ENCODE data around the gene HNF1B.

Gene HNF1B

DNA sequence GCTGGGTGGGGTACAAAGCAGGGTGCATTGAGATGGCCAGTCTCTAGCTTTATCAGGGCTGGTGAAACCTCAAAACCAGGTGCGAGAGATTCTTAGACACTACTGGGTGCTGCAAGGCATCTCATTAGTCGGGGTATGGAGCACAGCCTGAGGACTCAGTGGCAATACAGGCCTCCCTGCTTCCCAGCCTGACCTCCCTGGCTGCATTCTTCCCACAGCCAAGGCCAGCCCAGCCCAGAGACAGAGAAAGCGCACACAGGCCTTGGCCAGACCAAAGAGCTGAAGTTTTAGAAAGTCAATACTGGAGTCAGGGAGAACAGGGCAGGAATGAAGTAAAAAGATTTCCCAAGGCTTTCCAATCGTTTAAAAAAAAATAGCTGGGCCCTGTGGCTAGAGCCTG is 12.5 kb downstream of the HNF1B start:
- H3K4me3 Mint-ChIP-seq = no peak overlapping the region
- H3K36me3 Mint-ChIP-seq (ENCODE audit: low read depth) = no peaks in the 10 kb centered on the region
- no peak overlapping the region for H3K27ac Mint-ChIP-seq
- peaks cover 14% of the 10 kb centered on the region for H3K27me3 Mint-ChIP-seq
- H3K4me1 Mint-ChIP-seq (ENCODE audit: low read depth) = peaks cover 3% of the 10 kb centered on the region
- no peaks in the 10 kb centered on the region for H3K9me3 Mint-ChIP-seq

DNA sequence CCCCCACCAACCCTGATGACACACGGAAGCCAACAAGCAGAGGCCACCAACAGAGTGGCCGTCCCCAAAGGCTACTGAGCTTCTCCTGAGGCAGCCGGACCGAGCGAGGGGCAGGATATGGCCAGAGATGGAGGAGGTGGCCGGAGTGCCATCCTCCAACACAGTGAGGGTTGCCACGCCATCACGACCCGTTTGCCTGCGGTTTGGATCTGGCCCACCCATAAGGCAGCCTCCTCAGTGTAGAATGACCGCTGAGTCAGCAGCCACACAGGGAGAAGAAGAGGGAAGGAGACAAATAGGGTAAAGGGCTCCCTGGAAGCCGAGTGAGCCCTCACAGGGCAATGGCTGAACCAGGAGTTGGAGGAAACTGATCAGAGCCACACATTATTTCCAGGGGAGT is 13.8 kb downstream of the HNF1B start:
- no peaks in the 10 kb centered on the region for H3K36me3 Mint-ChIP-seq (ENCODE audit: low read depth)
- no peak overlapping the region for H3K27ac Mint-ChIP-seq
- H3K27me3 Mint-ChIP-seq = peaks cover 2% of the 10 kb centered on the region
- H3K4me1 Mint-ChIP-seq (ENCODE audit: low read depth) = no peaks in the 10 kb centered on the region
- H3K9me3 Mint-ChIP-seq = no peaks in the 10 kb centered on the region
- no peak overlapping the region for H3K4me3 Mint-ChIP-seq

DNA sequence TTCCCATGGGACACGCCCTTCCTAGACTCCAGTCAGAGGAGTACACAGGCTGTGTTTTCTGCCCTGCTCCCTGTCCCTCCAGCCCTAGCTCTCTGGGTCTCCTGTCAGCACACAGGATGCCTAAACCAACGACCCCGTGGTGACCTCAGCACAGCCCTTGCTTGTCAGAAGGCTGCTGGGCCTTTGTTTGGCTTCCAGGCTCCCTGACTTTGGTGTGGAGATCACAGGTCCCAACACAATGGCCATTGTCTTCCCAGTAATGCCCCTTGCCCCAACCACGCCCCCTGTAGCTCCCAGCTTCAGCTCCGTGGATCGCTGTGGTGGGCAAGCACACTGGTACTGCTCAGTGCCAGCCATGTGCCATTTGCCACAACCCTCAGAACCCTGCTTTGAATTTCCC is 15.0 kb downstream of the HNF1B start:
- Mint-ChIP-seq H3K36me3 (ENCODE audit: low read depth) (no peaks in the 10 kb centered on the region), H3K27me3 (no peaks in the 10 kb centered on the region), H3K4me3 (no peak overlapping the region), H3K9me3 (no peaks in the 10 kb centered on the region), H3K4me1 (ENCODE audit: low read depth) (no peaks in the 10 kb centered on the region), H3K27ac (no peak overlapping the region)

DNA sequence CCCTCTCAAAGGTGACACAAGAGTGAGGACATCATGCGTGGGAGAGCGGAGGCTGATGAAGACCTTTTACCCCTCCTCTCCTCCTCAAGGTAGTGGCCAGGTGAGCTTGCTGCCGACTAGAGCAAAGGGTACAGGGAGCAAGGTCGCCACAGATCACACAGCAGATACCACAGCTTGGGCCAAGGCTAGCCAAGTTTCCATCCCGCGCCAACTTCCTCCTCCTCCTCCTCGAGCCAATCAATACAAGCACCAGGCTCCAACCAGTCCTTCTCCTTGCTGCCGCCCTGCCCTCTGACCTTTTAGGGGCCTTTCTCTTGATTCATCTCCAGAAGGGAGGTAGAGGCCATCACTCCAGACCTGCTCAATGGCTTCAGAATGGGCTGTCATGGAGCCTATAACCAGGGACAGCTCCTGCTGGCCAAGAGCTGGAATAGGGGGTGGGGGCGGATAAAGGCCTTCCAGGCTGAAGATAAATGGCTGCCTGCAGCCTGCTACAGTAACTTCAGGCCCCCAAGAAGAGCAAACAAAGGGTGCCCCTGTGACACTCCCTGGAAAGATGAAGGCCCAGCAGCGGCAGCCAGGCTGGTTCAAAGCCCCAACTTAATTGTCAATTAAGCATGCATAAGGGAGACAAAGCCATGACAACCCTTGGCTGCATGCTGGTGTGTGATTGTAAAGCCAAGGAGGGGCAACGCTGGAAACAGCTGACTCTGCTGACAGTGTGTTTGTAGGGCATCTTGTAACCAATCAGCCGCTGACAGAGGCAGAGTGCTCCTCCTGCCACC is 17.8 kb downstream of the HNF1B start:
- H3K27me3 Mint-ChIP-seq = no peaks in the 10 kb centered on the region
- no peak overlapping the region for H3K4me3 Mint-ChIP-seq
- no peaks in the 10 kb centered on the region for H3K36me3 Mint-ChIP-seq (ENCODE audit: low read depth)
- no peaks in the 10 kb centered on the region for H3K9me3 Mint-ChIP-seq
- H3K4me1 Mint-ChIP-seq (ENCODE audit: low read depth) = no peaks in the 10 kb centered on the region
- H3K27ac Mint-ChIP-seq = no peak overlapping the region

DNA sequence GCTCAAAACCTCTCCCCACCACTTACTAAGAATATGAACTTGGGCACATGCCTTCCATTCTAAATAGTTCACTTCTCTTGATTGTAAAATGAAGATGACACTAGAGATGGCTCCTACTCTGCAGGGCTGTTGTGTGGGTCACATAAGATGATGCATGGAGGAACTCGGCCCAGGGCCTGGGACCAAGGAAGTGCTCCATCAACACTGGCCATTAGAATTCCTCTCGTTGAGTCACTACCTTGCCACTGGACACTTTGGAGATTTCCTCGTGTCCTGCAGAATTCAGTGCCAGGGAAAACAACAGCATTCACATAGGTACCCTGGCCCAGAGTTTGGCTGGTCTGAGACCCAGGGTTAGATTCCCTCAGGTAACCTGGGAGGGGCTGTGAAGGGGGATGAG is 18.6 kb downstream of the HNF1B start:
- Mint-ChIP-seq H3K27me3 (no peaks in the 10 kb centered on the region), H3K27ac (no peak overlapping the region), H3K9me3 (no peaks in the 10 kb centered on the region), H3K36me3 (ENCODE audit: low read depth) (no peaks in the 10 kb centered on the region), H3K4me1 (ENCODE audit: low read depth) (no peaks in the 10 kb centered on the region), H3K4me3 (no peak overlapping the region)

DNA sequence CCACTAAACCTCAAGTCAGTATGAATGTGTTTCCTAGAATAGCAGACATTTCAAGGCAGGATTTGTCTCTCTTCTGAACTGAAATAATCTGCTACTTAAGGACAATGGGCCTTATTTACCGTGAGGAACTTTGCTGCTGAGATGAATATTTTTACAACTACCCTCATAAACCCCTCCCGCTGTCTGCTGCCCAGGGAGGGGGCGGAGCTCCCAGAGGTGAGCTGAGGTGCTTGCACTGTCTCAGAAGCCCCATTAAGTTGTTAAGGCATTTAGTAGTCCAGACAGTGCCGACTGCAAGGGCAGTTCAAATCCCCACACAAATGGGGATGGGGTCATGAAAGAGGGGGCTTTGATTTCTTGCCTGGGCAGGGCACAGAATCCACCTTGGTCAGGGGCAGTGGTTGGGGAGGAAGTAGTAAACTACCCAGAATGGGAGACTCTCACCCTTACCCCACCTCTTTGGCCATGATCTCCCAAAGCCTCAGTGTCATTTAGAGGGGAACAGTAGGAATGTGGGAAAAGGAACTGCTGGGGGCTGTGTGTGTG is 19.2 kb downstream of the HNF1B start:
- H3K36me3 Mint-ChIP-seq (ENCODE audit: low read depth) = no peaks in the 10 kb centered on the region

DNA sequence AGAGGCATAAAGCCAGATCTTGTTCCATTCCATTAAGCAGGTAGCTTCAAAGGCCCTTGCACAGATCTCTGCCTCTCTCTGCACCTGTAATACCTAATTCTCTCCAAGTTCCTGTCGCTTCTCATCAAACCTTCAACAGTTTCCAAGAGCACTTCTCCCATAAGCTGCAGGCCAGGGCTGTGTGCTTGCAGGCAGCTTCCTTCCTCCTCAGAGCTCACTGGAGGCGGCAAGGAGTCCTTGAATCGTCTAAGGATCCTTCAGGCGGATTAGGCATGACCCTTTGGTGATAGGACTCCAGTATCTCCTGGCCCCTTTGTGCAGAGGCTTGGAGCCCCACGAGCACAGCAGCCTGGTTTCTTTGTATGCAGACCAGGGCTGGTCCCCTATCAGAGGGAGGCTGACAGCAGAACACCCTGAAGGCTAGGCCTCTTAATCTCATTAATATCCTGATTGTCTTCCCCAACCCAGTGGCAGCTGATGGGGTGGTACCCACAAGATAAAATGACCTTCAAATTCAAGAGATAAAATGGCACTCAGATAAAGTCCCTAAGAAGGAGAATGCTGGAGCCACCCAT is 19.8 kb downstream of the HNF1B start:
- no peaks in the 10 kb centered on the region for H3K4me1 Mint-ChIP-seq (ENCODE audit: low read depth)
- H3K4me3 Mint-ChIP-seq = no peak overlapping the region
- H3K9me3 Mint-ChIP-seq = no peaks in the 10 kb centered on the region
- no peaks in the 10 kb centered on the region for H3K36me3 Mint-ChIP-seq (ENCODE audit: low read depth)
- H3K27me3 Mint-ChIP-seq = no peaks in the 10 kb centered on the region
- no peak overlapping the region for H3K27ac Mint-ChIP-seq

More for the DNA sequence above, 19.2 kb downstream of the HNF1B start:
- Mint-ChIP-seq H3K27me3 (no peaks in the 10 kb centered on the region), H3K4me1 (ENCODE audit: low read depth) (no peaks in the 10 kb centered on the region), H3K4me3 (no peak overlapping the region), H3K27ac (no peak overlapping the region), H3K9me3 (no peaks in the 10 kb centered on the region)

DNA sequence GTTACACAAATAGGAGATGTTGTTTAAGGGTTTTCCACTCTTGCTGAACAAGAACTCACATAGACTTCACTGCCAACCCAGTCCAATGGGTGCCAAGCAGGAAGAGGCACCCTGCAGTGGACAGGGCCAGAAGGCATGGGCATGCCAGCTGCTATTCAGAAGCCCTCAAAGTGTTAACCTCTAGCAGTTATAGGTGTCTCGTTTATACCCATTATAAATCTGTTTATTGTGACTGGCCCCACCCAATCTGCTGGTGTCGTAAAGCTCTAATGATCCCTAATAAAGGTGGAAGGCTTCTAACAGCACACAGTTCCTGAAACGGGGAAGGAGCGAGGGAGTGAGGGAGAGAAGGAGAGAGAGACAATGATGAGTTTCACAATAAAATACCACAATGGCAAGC is 23.9 kb downstream of the HNF1B start:
- no peaks in the 10 kb centered on the region for H3K36me3 Mint-ChIP-seq (ENCODE audit: low read depth)
- no peak overlapping the region for H3K27ac Mint-ChIP-seq

DNA sequence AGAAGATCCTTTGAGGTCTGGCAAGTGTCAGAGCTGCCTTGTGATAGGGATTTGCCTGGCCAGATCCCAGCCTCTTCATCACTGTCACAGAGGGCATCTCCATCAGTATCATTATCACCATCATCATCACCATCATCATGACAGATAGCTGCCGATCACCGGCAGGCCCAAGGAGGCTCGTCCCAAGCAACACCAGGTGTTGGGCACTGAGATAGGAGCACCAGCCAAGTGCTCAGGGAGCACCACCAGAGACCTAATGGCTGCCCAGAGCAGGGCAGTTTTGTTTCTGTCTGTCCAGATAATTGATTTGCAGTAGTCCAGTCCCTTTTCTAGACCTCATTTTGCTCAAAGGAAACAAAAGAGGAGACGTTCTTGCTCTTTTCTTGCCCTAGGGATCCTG is 25.0 kb downstream of the HNF1B start:
- H3K36me3 Mint-ChIP-seq (ENCODE audit: low read depth) = no peaks in the 10 kb centered on the region
- no peaks in the 10 kb centered on the region for H3K9me3 Mint-ChIP-seq
- peaks cover 5% of the 10 kb centered on the region for H3K27me3 Mint-ChIP-seq
- H3K4me1 Mint-ChIP-seq (ENCODE audit: low read depth) = peaks cover 9% of the 10 kb centered on the region
- H3K27ac Mint-ChIP-seq = no peak overlapping the region
- H3K4me3 Mint-ChIP-seq = no peak overlapping the region

More for the DNA sequence above, 23.9 kb downstream of the HNF1B start:
- Mint-ChIP-seq H3K9me3 (no peaks in the 10 kb centered on the region), H3K4me3 (no peak overlapping the region), H3K27me3 (peaks cover 5% of the 10 kb centered on the region), H3K4me1 (ENCODE audit: low read depth) (peaks cover 9% of the 10 kb centered on the region)

DNA sequence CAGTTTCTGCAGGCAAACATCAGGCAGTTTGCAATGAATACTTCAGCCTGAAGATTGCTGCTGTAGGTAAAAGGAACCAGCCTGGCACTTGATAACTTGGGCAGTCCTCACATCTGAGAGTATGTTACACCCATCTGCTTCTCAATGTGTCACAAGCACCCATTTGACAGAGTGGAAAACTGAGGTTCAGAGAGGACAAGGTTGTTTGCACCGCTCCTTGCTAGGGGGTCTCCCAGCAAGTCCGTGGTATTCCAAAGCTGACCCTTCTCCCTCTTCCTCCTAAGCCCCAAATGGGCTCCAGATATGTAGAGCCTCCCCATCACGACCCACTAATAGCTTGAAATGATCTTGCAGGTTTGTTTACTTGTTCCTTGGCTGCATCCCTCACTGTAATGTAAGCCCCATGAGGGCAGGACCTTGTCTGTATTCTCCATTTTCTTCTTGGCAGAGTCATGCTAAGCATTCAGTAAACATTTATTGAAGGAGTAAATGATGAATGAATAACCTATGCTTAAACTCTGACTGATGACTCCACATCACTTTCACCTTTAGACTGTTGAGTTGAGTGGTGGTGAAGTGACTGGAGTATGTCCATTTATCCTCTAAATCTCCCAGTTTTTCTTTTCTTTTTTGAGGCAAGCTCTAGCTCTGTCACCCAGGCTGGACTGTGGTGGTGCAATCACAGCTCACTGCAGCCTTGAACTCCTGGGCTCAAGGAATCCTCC is 26.4 kb downstream of the HNF1B start:
- H3K4me1 Mint-ChIP-seq (ENCODE audit: low read depth) = peaks cover 9% of the 10 kb centered on the region
- H3K27me3 Mint-ChIP-seq = peaks cover 11% of the 10 kb centered on the region
- no peaks in the 10 kb centered on the region for H3K36me3 Mint-ChIP-seq (ENCODE audit: low read depth)
- H3K27ac Mint-ChIP-seq = no peak overlapping the region
- H3K9me3 Mint-ChIP-seq = no peaks in the 10 kb centered on the region
- no peak overlapping the region for H3K4me3 Mint-ChIP-seq

DNA sequence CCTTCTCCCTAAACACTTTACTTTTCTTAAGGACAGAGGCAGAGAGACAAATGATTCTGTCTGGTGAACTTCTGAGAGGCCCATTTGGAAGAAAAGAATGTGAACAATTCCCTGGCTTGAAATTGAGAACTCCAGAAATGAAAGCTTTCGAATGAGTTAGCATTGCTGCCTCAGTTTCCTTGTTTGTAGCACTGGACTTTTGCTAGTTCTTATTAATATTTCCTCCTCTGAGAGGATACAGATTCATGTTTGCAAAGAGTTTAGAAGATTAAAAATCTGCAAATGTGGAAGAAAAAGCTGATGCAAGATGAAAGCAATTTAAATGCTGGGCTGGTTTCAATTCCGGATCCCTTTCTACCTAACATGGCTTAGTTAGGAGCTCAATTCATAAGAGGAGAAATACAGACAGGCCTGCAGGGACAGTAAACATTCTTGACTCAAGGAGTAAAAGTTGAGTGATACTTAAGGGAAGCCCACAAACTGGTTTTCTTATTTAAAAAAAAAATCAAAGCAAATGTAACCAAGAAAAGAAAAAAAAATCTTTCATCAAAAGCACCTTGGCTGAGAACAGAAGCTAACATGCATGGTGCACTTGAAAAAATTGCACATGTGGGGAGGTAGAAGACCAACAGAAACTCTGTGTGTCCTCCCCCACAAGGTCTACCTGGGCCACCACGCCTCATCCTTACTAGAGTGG is 27.1 kb downstream of the HNF1B start:
- no peaks in the 10 kb centered on the region for H3K9me3 Mint-ChIP-seq
- no peaks in the 10 kb centered on the region for H3K36me3 Mint-ChIP-seq (ENCODE audit: low read depth)
- H3K4me1 Mint-ChIP-seq (ENCODE audit: low read depth) = peaks cover 9% of the 10 kb centered on the region
- no peak overlapping the region for H3K27ac Mint-ChIP-seq
- no peak overlapping the region for H3K4me3 Mint-ChIP-seq
- peaks cover 13% of the 10 kb centered on the region for H3K27me3 Mint-ChIP-seq

DNA sequence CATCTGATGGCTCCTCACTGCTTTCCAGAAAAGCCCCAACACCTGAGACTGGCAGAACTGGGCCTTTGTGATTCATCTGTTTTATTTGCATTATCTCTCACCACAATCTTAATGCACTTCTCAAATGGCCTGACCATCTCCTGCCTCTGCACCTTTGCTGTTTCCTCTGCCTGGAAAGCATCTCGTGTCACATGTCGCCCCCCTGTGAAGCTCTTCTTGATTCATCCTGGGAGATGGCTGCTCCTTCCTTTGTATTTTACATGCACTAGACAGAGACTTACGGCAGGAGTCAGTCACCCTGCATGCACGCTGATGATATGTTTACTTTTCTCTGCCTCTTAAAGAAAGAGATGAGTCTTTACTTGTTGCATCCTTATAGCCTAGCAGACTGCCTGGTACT is 30.0 kb downstream of the HNF1B start:
- Mint-ChIP-seq H3K27me3 (peaks cover 20% of the 10 kb centered on the region), H3K36me3 (ENCODE audit: low read depth) (no peaks in the 10 kb centered on the region), H3K4me1 (ENCODE audit: low read depth) (peaks cover 9% of the 10 kb centered on the region), H3K4me3 (no peak overlapping the region), H3K9me3 (no peaks in the 10 kb centered on the region), H3K27ac (no peak overlapping the region)

DNA sequence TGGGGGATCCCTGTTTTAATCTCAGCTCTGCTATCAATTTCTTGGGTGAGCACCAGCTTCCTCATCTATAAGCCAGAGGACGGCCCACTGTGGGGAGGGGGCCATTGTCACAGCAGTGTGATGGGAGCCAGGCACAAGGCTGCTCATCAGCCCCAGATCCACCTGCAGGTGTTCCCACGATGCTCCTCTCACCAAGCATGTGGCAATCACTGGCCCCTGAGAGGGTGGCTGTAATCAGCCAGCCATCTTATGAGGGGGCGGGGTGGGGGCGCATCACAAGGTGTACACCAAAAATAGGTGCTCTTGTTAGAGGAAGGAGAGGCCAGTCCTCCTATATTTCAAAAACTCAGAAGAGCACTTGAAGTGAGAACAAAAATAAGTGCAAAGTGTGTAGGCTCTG is 31.2 kb downstream of the HNF1B start:
- peaks cover 14% of the 10 kb centered on the region for H3K4me1 Mint-ChIP-seq (ENCODE audit: low read depth)
- H3K4me3 Mint-ChIP-seq = no peak overlapping the region
- H3K27me3 Mint-ChIP-seq = peaks cover 24% of the 10 kb centered on the region
- no peak overlapping the region for H3K27ac Mint-ChIP-seq
- H3K36me3 Mint-ChIP-seq (ENCODE audit: low read depth) = no peaks in the 10 kb centered on the region
- H3K9me3 Mint-ChIP-seq = no peaks in the 10 kb centered on the region

DNA sequence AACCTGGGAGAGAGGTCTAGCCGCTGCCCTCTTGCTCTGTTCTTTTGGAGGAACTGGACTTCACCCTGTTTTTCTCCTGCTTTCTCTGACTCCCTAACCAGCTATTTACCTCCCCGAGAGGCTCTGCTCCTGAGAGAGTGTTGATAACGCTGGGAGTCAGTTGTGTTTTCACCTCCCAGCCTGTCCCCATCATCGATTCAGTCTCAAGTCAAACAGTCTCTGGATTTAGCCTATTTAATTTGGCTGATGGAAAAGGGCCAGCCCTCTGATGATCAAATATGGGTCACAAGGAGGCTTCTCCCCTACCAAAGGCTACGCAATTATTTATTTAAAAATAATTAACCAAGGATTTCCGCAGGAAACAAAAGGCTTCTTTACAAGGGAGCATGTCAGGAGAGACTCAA is 31.8 kb downstream of the HNF1B start:
- H3K36me3 Mint-ChIP-seq (ENCODE audit: low read depth) = no peaks in the 10 kb centered on the region
- no peak overlapping the region for H3K27ac Mint-ChIP-seq
- peaks cover 16% of the 10 kb centered on the region for H3K4me1 Mint-ChIP-seq (ENCODE audit: low read depth)
- no peaks in the 10 kb centered on the region for H3K9me3 Mint-ChIP-seq
- peaks cover 26% of the 10 kb centered on the region for H3K27me3 Mint-ChIP-seq
- no peak overlapping the region for H3K4me3 Mint-ChIP-seq

DNA sequence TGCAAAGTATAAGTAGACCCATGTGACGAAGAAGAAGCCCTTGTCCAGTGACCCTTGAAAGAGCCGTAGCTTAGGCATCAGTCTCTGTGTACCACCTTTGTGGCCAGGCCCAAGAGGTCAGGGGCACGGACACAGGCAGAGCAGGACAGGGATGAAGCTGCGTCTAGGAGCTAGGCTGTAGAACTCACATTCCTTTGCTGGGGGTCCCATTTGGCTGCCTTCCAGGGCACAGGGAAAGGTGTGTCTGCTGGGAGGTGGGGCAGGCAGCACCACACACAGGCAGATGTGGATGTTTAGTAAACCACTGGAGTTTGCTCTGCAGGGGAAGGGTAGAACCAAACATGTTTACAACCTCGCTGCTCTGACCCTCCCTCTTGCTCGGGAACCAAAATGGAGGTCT is 33.7 kb downstream of the HNF1B start:
- Mint-ChIP-seq H3K36me3 (ENCODE audit: low read depth) (no peaks in the 10 kb centered on the region), H3K4me1 (ENCODE audit: low read depth) (peaks cover 7% of the 10 kb centered on the region), H3K27ac (no peak overlapping the region), H3K9me3 (no peaks in the 10 kb centered on the region), H3K27me3 (peaks cover 36% of the 10 kb centered on the region), H3K4me3 (no peak overlapping the region)
